GM12878 (cell line): Measurements from ENCODE around the gene SRC. TPM values are rescaled to one million over a fixed set of nuclear protein-coding genes. Genes with fewer than 3 reads are reported as not detected.

Experiments
- CREB1 ChIP-seq: IDR thresholded peaks from 2 replicates; pipeline ENCODE4 v1.6.1; 2012; ENCODE audit warnings: low read depth, mild to moderate bottlenecking, inconsistent platforms
- EED ChIP-seq: sonication (generic); IDR thresholded peaks from 2 replicates; pipeline ENCODE4 v1.6.1; 2016; ENCODE audit warnings: antibody characterized with exemption, low read depth
- IRF4 ChIP-seq: IDR thresholded peaks from 2 replicates; pipeline ENCODE4 v1.6.1; 2011; ENCODE audit warnings: low read depth, low read length
- KLF5 ChIP-seq: fragments of 450-650 bp; IDR thresholded peaks from 2 replicates; pipeline ENCODE4 v1.6.1; 2014; ENCODE audit warnings: mild to moderate bottlenecking; ENCODE audit not compliant: partially characterized antibody
- MLLT1 ChIP-seq: fragments of 450-650 bp; IDR thresholded peaks from 2 replicates; pipeline ENCODE4 v1.6.1; 2016; ENCODE audit warnings: mild to moderate bottlenecking
- MXI1 ChIP-seq: fragments of 150-350 bp; IDR thresholded peaks from 2 replicates; pipeline ENCODE4 v1.6.1; 2011; ENCODE audit warnings: low read depth, mild to moderate bottlenecking, inconsistent platforms, low read length, improper control_type of control experiment
- POLR2AphosphoS5 ChIP-seq: IDR thresholded peaks from 2 replicates; pipeline ENCODE4 v1.6.1; 2011; ENCODE audit warnings: mild to moderate bottlenecking, low read length, inconsistent platforms
- TCF3 ChIP-seq: IDR thresholded peaks from 2 replicates; pipeline ENCODE4 v1.6.1; 2012; ENCODE audit warnings: low read depth, mild to moderate bottlenecking, low read length, borderline replicate concordance; ENCODE audit not compliant: insufficient read depth
- ZBED1 ChIP-seq: IDR thresholded peaks from 2 replicates; pipeline ENCODE4 v1.6.1; 2016; ENCODE audit warnings: borderline replicate concordance
- polyA plus RNA-seq, 11 experiments: library from polyadenylated mRNA; depleted of rRNA in 4 of 11; unstranded in 6 of 11; stranded (reverse) in 5 of 11; fragments of >200 nt; fragmentation: Nextera tagmentation in 4 of 11; fragmentation: Illumina TruSeq in 1 of 11; extraction: Ambion mirVana in 4 of 11; extraction: Trizol in 1 of 11; gene quantifications; 1 replicate in 1 of 11; 2 replicates in 10 of 11; pipeline versions ENCODE4 v1.2.1 to v1.2.3, GENCODE V29; 2011 to 2016; ENCODE audit warnings: inconsistent platforms in 2 of 11, missing spikeins in 2 of 11, low read depth in 1 of 11
- total RNA-seq, 4 experiments: library from RNA; depleted of rRNA in 3 of 4; stranded (reverse); fragments of >200 nt in 3 of 4; fragmentation: Illumina TruSeq in 1 of 4; extraction: Trizol in 1 of 4; gene quantifications; 2 replicates each; pipeline versions ENCODE4 v1.2.1 to v1.2.3, GENCODE V29; 2013 to 2021
- TF ChIP-seq, protein P1 (sequence below): fragments of 450-650 bp; IDR thresholded peaks from 2 replicates; pipeline ENCODE4 v1.6.1; 2017; ENCODE audit warnings: antibody characterized with exemption, mild to moderate bottlenecking, moderate library complexity
- TF ChIP-seq, protein P2 (sequence below): IDR thresholded peaks from 2 replicates; pipeline ENCODE4 v1.6.1; 2011; ENCODE audit warnings: borderline replicate concordance, low read depth, mild to moderate bottlenecking, moderate library complexity, low read length; ENCODE audit not compliant: insufficient read depth, poor library complexity, severe bottlenecking

The SRC gene
- total and polyA plus RNA-seq, 10 of the 15 experiments (the other 5 are each of a cell fraction or from before 2014, with no cell fraction given), result 0.60 to 71.3 (median 27.2) TPM

DNA sequence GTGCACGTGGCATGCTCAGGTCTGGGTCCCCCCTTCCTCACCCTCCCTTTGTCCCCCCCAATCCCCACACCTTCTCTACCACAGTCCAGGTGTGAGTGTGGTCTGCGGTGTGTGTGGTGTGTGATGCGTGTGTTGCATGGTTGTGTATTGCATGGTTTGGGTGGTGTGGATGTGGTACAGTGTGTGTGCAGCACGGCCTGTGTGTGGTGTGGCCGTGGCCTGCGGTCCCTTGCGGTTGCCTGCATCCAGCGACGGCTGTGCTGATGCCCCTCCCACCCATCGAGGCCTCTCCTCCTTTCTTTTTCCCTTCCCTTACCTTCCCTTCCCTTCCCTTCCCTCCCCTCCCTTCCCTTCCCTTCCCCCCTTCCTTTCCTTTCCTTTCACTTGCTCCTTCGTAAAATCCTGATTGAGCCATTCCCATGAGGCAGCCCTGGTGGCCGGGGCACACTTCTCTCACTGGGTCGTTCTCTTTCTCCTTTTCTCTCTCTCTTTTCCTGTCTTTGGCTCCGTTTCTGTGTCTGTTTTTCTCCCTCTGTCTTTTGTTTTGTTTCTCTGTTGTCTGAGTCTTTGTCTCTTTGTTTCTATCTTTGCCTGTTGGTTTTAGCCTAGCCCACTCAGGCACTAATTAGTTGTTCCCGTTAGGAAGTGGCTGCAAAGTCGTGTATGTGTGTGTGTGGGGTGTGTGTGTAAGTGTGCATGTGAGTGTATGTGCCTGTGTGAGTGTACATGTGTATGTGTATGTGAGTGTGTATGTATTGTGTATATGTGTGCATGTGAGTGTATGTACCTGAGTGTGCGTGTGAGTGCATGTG is 65.7 kb downstream of the SRC start (continued):
- no peak for TF ChIP-seq MLLT1
- TF ChIP-seq MXI1, result no peak
- no peak for TF ChIP-seq KLF5
- no peak for TF ChIP-seq TCF3
- TF ChIP-seq CREB1, result no peak
- 0 out of 2 replicates have a peak, but pooled peaks have one; percentile 11 for TF ChIP-seq EED
- TF ChIP-seq, protein P1, sequence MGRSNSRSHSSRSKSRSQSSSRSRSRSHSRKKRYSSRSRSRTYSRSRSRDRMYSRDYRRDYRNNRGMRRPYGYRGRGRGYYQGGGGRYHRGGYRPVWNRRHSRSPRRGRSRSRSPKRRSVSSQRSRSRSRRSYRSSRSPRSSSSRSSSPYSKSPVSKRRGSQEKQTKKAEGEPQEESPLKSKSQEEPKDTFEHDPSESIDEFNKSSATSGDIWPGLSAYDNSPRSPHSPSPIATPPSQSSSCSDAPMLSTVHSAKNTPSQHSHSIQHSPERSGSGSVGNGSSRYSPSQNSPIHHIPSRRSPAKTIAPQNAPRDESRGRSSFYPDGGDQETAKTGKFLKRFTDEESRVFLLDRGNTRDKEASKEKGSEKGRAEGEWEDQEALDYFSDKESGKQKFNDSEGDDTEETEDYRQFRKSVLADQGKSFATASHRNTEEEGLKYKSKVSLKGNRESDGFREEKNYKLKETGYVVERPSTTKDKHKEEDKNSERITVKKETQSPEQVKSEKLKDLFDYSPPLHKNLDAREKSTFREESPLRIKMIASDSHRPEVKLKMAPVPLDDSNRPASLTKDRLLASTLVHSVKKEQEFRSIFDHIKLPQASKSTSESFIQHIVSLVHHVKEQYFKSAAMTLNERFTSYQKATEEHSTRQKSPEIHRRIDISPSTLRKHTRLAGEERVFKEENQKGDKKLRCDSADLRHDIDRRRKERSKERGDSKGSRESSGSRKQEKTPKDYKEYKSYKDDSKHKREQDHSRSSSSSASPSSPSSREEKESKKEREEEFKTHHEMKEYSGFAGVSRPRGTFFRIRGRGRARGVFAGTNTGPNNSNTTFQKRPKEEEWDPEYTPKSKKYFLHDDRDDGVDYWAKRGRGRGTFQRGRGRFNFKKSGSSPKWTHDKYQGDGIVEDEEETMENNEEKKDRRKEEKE, result no peak
- TF ChIP-seq ZBED1, result no peak
- no peak for TF ChIP-seq IRF4
- TF ChIP-seq, protein P2, sequence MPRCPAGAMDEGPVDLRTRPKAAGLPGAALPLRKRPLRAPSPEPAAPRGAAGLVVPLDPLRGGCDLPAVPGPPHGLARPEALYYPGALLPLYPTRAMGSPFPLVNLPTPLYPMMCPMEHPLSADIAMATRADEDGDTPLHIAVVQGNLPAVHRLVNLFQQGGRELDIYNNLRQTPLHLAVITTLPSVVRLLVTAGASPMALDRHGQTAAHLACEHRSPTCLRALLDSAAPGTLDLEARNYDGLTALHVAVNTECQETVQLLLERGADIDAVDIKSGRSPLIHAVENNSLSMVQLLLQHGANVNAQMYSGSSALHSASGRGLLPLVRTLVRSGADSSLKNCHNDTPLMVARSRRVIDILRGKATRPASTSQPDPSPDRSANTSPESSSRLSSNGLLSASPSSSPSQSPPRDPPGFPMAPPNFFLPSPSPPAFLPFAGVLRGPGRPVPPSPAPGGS, result peak; percentile 62
- TF ChIP-seq POLR2AphosphoS5, result no peak
